MM.1S (cell line): ENCODE results near the gene ADGRD2.

ENCODE experiments used
- CTCF ChIP-seq: fragments of 300-600 bp; sonication (generic); IDR thresholded peaks from 2 replicates; pipeline ENCODE4 v1.5.1; 2016; ENCODE audit warnings: antibody characterized with exemption, low read length, mixed read lengths
- EZH2phosphoT487 ChIP-seq: fragments of 300-600 bp; sonication (generic); IDR thresholded peaks from 2 replicates; pipeline ENCODE4 v1.6.1; 2018; ENCODE audit warnings: antibody characterized with exemption, low read length

- TF ChIP-seq CTCF (no peak), EZH2phosphoT487 (no peak)
These were observed 27.1 kb upstream of the ADGRD2 start for GRCh38 chr9:124423155-124423554.
